Mesendoderm (in vitro differentiated cells): ENCODE measurements around the gene USP32.

ENCODE experiments used
- DNase-seq: peaks from one replicate; pipeline ENCODE4 v3.0.0; 2013
- H2AK5ac ChIP-seq: 2 replicates; pipeline ENCODE4 v1.6.1; 2013; ENCODE audit warnings: low read length, inconsistent platforms
- H2BK120ac ChIP-seq: 2 replicates; pipeline ENCODE4 v1.6.1; 2013; ENCODE audit warnings: low read depth, mild to moderate bottlenecking, low read length, moderate library complexity, mixed read lengths
- H2BK15ac ChIP-seq: replicated peaks from 2 replicates; pipeline ENCODE4 v1.6.1; 2013; ENCODE audit warnings: low read depth, mild to moderate bottlenecking, moderate library complexity
- H2BK5ac ChIP-seq: 2 replicates; pipeline ENCODE4 v1.6.1; 2013; ENCODE audit warnings: low read length, inconsistent platforms
- H3K18ac ChIP-seq: 2 replicates; pipeline ENCODE4 v1.6.1; 2013; ENCODE audit warnings: mild to moderate bottlenecking, low read length, mixed read lengths
- H3K23ac ChIP-seq: one replicate; pipeline ENCODE4 v1.6.1; 2013; ENCODE audit warnings: low read length
- H3K27ac ChIP-seq: 2 replicates; pipeline ENCODE4 v1.5.1; 2013; ENCODE audit warnings: low read depth, mild to moderate bottlenecking, inconsistent platforms, low read length, moderate library complexity
- H3K27me3 ChIP-seq: 2 replicates; pipeline ENCODE4 v1.6.1; 2013; ENCODE audit warnings: low read length, control low read depth, mild to moderate bottlenecking, inconsistent platforms; ENCODE audit not compliant: insufficient read depth, poor library complexity
- H3K36me3 ChIP-seq: 2 replicates; pipeline ENCODE4 v1.6.1; 2013; ENCODE audit warnings: low read length, inconsistent platforms; ENCODE audit not compliant: control insufficient read depth, insufficient read depth
- H3K4ac ChIP-seq: one replicate; pipeline ENCODE4 v1.6.1; 2013; ENCODE audit warnings: low read depth, mild to moderate bottlenecking, low read length, moderate library complexity
- H3K4me1 ChIP-seq: 2 replicates; pipeline ENCODE4 v1.6.1; 2013; ENCODE audit warnings: low read depth, low read length, inconsistent platforms; ENCODE audit not compliant: control insufficient read depth
- H3K4me2 ChIP-seq: 2 replicates; pipeline ENCODE4 v1.6.1; 2013; ENCODE audit warnings: low read length
- H3K4me3 ChIP-seq: 2 replicates; pipeline ENCODE4 v1.5.1; 2013; ENCODE audit warnings: mild to moderate bottlenecking, low read length
- H3K56ac ChIP-seq: one replicate; pipeline ENCODE4 v1.6.1; 2013; ENCODE audit warnings: low read length
- H3K79me1 ChIP-seq: 2 replicates; pipeline ENCODE4 v1.6.1; 2013; ENCODE audit warnings: low read length, inconsistent platforms
- H3K79me2 ChIP-seq: 2 replicates; pipeline ENCODE4 v1.6.1; 2013; ENCODE audit warnings: mild to moderate bottlenecking, low read length; ENCODE audit not compliant: control insufficient read depth, insufficient read depth
- H3K9ac ChIP-seq: 2 replicates; pipeline ENCODE4 v1.6.1; 2013; ENCODE audit warnings: low read length, inconsistent platforms
- H4K5ac ChIP-seq: one replicate; pipeline ENCODE4 v1.6.1; 2013; ENCODE audit warnings: low read length
- H4K8ac ChIP-seq: one replicate; pipeline ENCODE4 v1.6.1; 2013; ENCODE audit warnings: low read depth, mild to moderate bottlenecking, control low read depth, low read length, moderate library complexity
- WGBS: extraction: QIAGEN DNeasy Blood & Tissue Kit; methylation state at CpG from one replicate; pipeline ENCODE4 v1.1.7; 2013; ENCODE audit warnings: low lambda C conversion rate, missing lambda C conversion rate; ENCODE audit not compliant: insufficient coverage; ENCODE audit errors: extremely low coverage; 5-methylcytosine and 5-hydroxymethylcytosine counted together

The USP32 gene

DNA sequence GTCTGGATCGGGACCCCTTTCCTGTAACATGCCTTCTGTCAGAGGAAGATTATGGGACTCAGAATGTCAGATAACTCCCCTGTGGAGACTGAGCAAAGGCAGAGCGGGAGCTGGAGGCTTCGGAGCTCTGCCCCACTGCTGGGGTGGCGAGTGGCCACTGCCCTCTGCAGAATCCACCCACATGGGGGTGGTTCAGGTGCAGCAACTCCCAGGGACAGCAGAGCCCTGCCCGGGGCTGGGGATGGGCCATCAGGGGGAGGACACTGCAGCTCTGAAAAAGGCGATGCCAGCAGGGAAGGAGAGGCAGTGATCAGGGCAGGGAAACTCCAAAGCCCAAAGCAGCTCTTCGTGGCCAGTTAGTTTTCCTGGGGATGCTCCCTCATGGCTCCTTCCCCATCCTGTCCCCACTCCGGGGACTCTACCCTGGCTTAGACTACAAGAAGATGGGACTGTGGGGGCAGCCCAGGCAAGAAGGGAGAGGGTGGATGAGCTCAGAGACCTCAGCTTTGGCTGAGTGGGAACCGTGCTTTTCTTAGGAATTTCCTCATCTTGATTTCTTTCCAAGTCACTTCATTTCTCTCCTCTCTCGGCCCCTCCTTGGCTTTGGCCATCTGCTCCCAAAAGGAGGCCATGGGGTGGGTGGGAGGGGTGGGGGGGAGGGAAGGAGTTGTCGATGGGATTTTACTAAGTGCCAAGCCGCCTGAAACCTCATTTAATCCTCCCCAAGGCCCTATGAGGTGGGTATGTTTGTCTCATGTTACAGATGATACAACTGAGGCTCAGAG is 238.1 kb downstream of the USP32 start:
- Histone ChIP-seq H3K56ac (no peak overlapping the region), H3K23ac (peak overlapping the region; percentile 66), H3K4me2 (no peak overlapping the region), H3K27ac (no peak overlapping the region), H4K5ac (no peak overlapping the region), H3K4me3 (no peak overlapping the region), H3K27me3 (peaks cover 23% of the 10 kb centered on the region), H3K4ac (no peak overlapping the region), H3K79me2 (no peaks in the 10 kb centered on the region), H2BK15ac (no peak overlapping the region), H3K36me3 (no peaks in the 10 kb centered on the region), H4K8ac (no peak overlapping the region), H3K9ac (no peak overlapping the region), H2BK5ac (no peak overlapping the region), H3K18ac (no peak overlapping the region), H3K4me1 (no peaks in the 10 kb centered on the region), H2AK5ac (no peak overlapping the region), H2BK120ac (no peak overlapping the region), H3K79me1 (no peaks in the 10 kb centered on the region)
- no peak for DNase-seq
- no CpG with 5 or more reads among the region's 12 CpGs for WGBS

DNA sequence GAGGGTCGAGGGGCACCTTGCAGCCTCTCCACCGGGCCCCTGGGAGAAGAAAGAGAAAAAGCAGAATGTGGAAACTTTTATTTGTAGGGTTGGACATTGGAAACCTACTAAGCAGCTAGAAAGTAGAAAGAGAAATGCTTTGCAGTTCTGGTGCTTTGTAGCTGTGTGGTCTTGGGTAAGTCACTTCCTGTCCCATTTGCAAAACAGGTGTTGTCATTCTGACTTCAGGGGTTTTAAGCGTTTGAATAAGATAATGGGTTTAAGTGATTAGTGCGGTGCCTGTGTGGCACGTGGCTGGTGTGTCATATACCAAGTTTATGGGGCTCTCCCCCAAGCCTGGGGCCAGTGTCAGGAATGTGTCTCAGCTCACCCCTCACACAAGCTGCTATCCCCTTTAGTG is 240.6 kb downstream of the USP32 start:
- Histone ChIP-seq H3K27ac (no peak overlapping the region), H3K9ac (no peak overlapping the region), H3K36me3 (no peaks in the 10 kb centered on the region), H2BK15ac (no peak overlapping the region), H2BK5ac (no peak overlapping the region), H3K27me3 (peaks cover 25% of the 10 kb centered on the region), H3K56ac (no peak overlapping the region), H2BK120ac (no peak overlapping the region), H3K79me2 (no peaks in the 10 kb centered on the region), H3K4me2 (no peak overlapping the region), H3K23ac (no peak overlapping the region), H3K4me3 (no peak overlapping the region), H3K4ac (no peak overlapping the region), H3K18ac (no peak overlapping the region), H3K4me1 (no peaks in the 10 kb centered on the region), H4K5ac (no peak overlapping the region), H2AK5ac (no peak overlapping the region), H3K79me1 (no peaks in the 10 kb centered on the region), H4K8ac (no peak overlapping the region)
- no peak for DNase-seq
- no CpG with 5 or more reads among the region's 5 CpGs for WGBS

GRCh38 chr17:60149691-60150582 is 242.0 kb downstream of the USP32 start, which contains the start of gene CA4:
CA4 (plus strand) TSS chr17:60149973; CDS start chr17:60150035, 62 bp downstream.
- H3K4me1 ChIP-seq, result no peaks in the 10 kb centered on the region
- H2BK5ac ChIP-seq, result no peak within 1 kb of the TSS
- no peak within 1 kb of the TSS for H4K5ac ChIP-seq
- no peak within 1 kb of the TSS for H2BK120ac ChIP-seq
- no peaks in the 10 kb centered on the region for H3K79me2 ChIP-seq
- H3K56ac ChIP-seq, result peak within 1 kb of the TSS; percentile 42
- H3K36me3 ChIP-seq, result no peaks in the 10 kb centered on the region
- H3K27ac ChIP-seq, result no peak within 1 kb of the TSS
- H2BK15ac ChIP-seq, result no peak within 1 kb of the TSS
- no peak for DNase-seq
- WGBS, result no CpG with 5 or more reads among the region's 81 CpGs
- no peaks in the 10 kb centered on the region for H3K79me1 ChIP-seq
- no peak within 1 kb of the TSS for H4K8ac ChIP-seq
- no peak within 1 kb of the TSS for H3K18ac ChIP-seq
- H3K4me2 ChIP-seq, result peak within 1 kb of the TSS; percentile 31
- peaks cover 27% of the 10 kb centered on the region for H3K27me3 ChIP-seq
- H2AK5ac ChIP-seq, result no peak within 1 kb of the TSS
- no peak within 1 kb of the TSS for H3K4me3 ChIP-seq
- H3K9ac ChIP-seq, result no peak within 1 kb of the TSS
- H3K23ac ChIP-seq, result peak within 1 kb of the TSS; percentile 45
- no peak within 1 kb of the TSS for H3K4ac ChIP-seq

DNA sequence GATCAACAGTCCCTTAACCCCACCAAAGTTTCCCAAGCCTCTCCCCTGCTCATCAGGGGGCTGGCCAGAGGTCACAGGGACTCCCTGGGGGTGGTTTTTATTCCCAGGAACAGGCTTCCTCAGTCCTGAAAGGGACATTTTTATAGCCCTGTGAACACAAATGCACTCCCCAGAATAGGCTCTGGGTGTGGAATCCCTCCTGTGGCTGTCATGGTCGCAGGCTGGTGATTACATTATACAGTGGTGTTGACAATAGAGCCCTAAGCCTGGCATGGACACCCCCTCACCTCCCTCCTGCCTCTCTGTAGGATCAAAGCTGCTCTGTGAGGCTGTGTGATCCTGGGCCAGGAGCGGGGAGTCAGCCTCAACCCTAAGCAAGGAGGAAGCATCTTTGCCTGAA is 243.6 kb downstream of the USP32 start:
- Histone ChIP-seq H3K27me3 (peaks cover 28% of the 10 kb centered on the region), H2BK15ac (no peak overlapping the region), H3K79me2 (no peaks in the 10 kb centered on the region), H3K9ac (no peak overlapping the region), H3K56ac (no peak overlapping the region), H3K79me1 (no peaks in the 10 kb centered on the region), H3K18ac (no peak overlapping the region), H3K36me3 (no peaks in the 10 kb centered on the region), H2AK5ac (no peak overlapping the region), H4K8ac (no peak overlapping the region), H3K4ac (no peak overlapping the region), H3K4me2 (no peak overlapping the region), H3K23ac (no peak overlapping the region), H2BK120ac (no peak overlapping the region), H3K4me3 (no peak overlapping the region), H3K27ac (no peak overlapping the region), H2BK5ac (no peak overlapping the region), H3K4me1 (no peaks in the 10 kb centered on the region), H4K5ac (no peak overlapping the region)
- no CpG with 5 or more reads among the region's 2 CpGs for WGBS
- no peak for DNase-seq

DNA sequence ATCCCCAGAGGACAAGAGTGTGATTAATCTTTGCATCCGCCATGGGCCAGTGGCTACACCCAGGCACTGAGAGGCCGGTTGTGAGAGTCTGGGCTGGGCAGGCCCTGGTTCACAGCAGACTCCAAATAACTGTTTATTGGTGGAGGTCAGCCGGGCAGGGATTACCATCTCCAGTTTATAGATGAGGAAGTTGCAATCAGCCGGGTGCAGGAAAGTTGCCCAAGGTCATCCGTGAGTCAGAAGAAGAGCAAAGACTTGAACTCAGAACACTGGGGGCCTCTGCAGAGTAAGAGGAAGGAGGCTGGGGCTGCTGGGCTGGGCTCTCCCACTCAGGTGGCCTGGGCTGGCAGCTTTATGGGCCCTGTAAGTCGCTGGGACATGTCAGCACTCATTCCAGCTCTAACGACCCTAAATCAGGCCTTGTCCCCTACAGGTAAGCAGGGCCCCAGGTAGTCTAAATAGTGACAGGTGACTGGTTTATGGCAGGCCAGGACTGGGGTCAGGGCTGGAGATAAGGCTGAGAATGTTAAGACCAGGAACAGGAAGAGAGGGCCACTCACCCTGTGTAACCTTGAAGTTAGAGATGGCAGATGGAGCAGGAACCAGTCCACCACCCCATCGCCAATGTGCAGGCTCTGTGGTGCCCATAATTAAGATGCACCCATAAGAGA is 244.2 kb downstream of the USP32 start:
- Histone ChIP-seq H4K5ac (no peak overlapping the region), H3K4me3 (no peak overlapping the region), H3K4ac (no peak overlapping the region), H3K18ac (no peak overlapping the region), H3K79me2 (no peaks in the 10 kb centered on the region), H3K79me1 (no peaks in the 10 kb centered on the region), H2BK120ac (no peak overlapping the region), H3K4me1 (no peaks in the 10 kb centered on the region), H3K36me3 (no peaks in the 10 kb centered on the region), H3K27ac (no peak overlapping the region), H4K8ac (no peak overlapping the region), H2BK15ac (no peak overlapping the region), H2AK5ac (no peak overlapping the region), H2BK5ac (no peak overlapping the region), H3K9ac (no peak overlapping the region), H3K56ac (no peak overlapping the region), H3K4me2 (no peak overlapping the region), H3K27me3 (peaks cover 28% of the 10 kb centered on the region), H3K23ac (no peak overlapping the region)
- no peak for DNase-seq
- WGBS, result no CpG with 5 or more reads among the region's 8 CpGs
